ES-I3 (cell line): ENCODE measurements around the gene ABCC4.

Source experiments
- H3K36me3 ChIP-seq: 2 replicates; pipeline ENCODE4 v1.6.1; 2013; ENCODE audit warnings: mild to moderate bottlenecking, low read length, control low read depth, moderate library complexity; ENCODE audit not compliant: insufficient read depth
- H3K4me1 ChIP-seq: 2 replicates; pipeline ENCODE4 v1.6.1; 2013; ENCODE audit warnings: mild to moderate bottlenecking, control low read depth, low read length; ENCODE audit not compliant: insufficient read depth
- H3K9ac ChIP-seq: 2 replicates; pipeline ENCODE4 v1.6.1; 2013; ENCODE audit warnings: low read depth, mild to moderate bottlenecking, low read length, moderate library complexity
- H3K9me3 ChIP-seq: 2 replicates; pipeline ENCODE4 v1.6.1; 2013; ENCODE audit warnings: mild to moderate bottlenecking, low read length, moderate library complexity; ENCODE audit not compliant: control insufficient read depth, insufficient read depth

ABCC4 gene

DNA sequence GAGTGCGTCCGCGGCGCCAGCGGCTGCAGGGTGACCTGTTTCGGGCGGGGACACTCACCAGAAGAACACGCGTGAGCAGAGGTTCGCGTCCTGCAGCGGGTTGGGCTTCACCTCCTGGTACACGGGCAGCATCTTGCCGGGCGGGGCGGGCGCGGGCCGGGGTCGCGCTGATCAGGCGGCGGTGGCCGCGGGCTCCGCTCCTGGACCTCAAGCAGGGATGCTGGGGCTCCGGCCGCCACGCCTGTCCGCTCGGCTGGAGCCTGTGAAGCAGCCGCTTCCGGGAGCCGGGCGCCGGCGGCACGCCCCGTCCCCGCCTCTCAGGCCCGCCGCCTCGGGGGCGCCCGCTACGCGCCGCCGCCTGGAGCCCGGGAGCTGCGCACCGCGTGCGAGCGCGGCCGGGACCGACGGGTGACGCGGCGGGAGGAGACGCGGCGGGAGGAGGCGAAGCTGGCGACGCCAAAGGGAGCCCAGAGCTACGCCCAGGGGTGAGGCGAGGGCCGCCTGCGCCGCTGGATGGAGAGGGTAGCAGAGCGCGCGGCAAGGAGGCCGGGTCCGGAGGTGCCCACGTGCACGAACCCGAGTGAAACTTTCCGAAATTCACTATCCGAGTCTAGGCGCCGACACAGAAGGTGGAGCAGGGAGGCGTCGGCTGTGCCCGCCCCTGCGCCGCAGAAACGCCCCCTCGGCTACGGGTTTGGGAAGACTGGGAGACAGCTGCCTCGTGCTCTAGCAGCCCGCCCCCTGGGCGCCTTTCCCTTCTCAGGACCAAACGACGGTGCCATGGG lies at the start of gene ABCC4:
ABCC4 (minus strand) TSS at position 269 of the 785 bp plus-strand sequence; CDS start at position 132, 137 bp downstream.
- Histone ChIP-seq H3K9me3 (no peaks in the 10 kb centered on the region), H3K9ac (peak within 1 kb of the TSS; percentile 87), H3K4me1 (no peaks in the 10 kb centered on the region; the same call in 1 of the 2 replicates), H3K36me3 (no peaks in the 10 kb centered on the region)

DNA sequence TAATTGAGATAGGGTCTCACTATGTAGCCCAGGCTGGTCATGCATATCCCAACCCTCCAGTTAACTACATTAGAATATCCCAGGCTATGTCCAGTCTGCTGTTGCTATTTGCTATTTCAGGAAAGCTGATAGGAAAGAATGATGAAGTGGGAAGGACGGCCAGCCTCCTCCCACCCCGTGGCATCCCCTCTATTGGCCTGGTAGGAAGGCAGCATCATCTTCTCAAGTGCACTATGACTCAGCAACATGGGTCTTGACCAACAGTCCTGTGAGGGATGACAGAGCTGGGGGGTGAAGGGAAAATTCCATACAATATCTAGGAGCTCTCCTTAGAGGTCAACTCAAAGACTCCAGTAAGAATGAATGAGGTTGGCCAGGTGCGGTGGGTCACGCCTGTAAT lies 48.0 kb upstream of the ABCC4 start:
- no peaks in the 10 kb centered on the region for H3K9me3 ChIP-seq
- no peaks in the 10 kb centered on the region for H3K36me3 ChIP-seq
- no peak overlapping the region for H3K9ac ChIP-seq
- H3K4me1 ChIP-seq, result no peaks in the 10 kb centered on the region

GRCh38 chr13:95343944-95344343 lies 42.7 kb upstream of the ABCC4 start:
- Histone ChIP-seq H3K36me3 (no peaks in the 10 kb centered on the region), H3K9ac (no peak overlapping the region), H3K9me3 (no peaks in the 10 kb centered on the region), H3K4me1 (no peaks in the 10 kb centered on the region)

DNA sequence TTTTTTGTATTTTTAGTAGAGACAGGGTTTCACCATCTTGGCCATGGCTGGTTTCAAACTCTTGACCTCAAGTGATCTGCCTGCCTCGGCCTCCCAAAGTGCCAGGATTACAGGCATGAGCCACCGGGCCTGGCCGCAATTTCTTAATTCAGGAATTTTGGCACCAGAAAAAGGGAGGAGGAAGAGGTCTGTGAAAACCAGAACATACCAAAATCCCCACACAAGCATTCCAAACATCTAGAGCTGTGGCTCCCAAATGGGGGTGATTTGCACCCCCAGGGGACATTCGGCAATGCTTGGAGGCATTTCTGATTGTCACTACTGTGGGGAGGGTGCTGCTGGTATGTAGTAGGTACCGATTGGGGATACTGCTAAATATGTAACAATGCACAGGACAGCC lies 40.2 kb upstream of the ABCC4 start:
- H3K36me3 ChIP-seq, result no peaks in the 10 kb centered on the region
- no peaks in the 10 kb centered on the region for H3K4me1 ChIP-seq
- H3K9me3 ChIP-seq, result no peaks in the 10 kb centered on the region
- no peak overlapping the region for H3K9ac ChIP-seq

- no peaks in the 10 kb centered on the region for H3K36me3 ChIP-seq
- H3K9ac ChIP-seq, result no peak overlapping the region
- no peaks in the 10 kb centered on the region for H3K9me3 ChIP-seq
- no peaks in the 10 kb centered on the region for H3K4me1 ChIP-seq
These were observed 37.7 kb upstream of the ABCC4 start for GRCh38 chr13:95338905-95339304.

DNA sequence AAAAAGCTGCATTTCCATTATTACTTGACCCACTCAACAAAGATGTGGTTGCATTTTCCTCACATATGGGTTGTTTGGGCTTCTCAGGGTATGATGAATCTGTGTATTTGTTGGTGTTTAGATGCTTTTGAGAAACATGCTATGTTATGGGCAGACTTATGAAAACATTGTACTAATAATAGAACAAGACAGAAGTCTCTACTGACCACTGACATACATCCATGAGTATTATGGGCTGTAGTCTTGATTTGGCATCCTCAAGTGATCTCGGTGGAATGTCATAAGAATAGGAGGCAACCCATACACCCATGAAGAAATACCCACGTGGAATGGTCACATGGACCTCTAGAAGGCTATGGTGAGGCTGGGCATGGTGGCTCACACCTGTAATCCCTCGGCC lies 36.3 kb upstream of the ABCC4 start:
- Histone ChIP-seq H3K9ac (no peak overlapping the region), H3K4me1 (no peaks in the 10 kb centered on the region), H3K36me3 (no peaks in the 10 kb centered on the region), H3K9me3 (no peaks in the 10 kb centered on the region)

- Histone ChIP-seq H3K4me1 (no peaks in the 10 kb centered on the region), H3K9me3 (no peaks in the 10 kb centered on the region), H3K9ac (no peak overlapping the region), H3K36me3 (no peaks in the 10 kb centered on the region)
These were observed 34.4 kb upstream of the ABCC4 start for GRCh38 chr13:95335667-95336066.

GRCh38 chr13:95328386-95328785 lies 27.1 kb upstream of the ABCC4 start:
- Histone ChIP-seq H3K9ac (no peak overlapping the region), H3K36me3 (no peaks in the 10 kb centered on the region), H3K9me3 (no peaks in the 10 kb centered on the region), H3K4me1 (no peaks in the 10 kb centered on the region)

- no peak overlapping the region for H3K9ac ChIP-seq
- H3K4me1 ChIP-seq, result no peaks in the 10 kb centered on the region
- H3K36me3 ChIP-seq, result no peaks in the 10 kb centered on the region
- no peaks in the 10 kb centered on the region for H3K9me3 ChIP-seq
These were observed 25.9 kb upstream of the ABCC4 start for GRCh38 chr13:95327190-95327589.

DNA sequence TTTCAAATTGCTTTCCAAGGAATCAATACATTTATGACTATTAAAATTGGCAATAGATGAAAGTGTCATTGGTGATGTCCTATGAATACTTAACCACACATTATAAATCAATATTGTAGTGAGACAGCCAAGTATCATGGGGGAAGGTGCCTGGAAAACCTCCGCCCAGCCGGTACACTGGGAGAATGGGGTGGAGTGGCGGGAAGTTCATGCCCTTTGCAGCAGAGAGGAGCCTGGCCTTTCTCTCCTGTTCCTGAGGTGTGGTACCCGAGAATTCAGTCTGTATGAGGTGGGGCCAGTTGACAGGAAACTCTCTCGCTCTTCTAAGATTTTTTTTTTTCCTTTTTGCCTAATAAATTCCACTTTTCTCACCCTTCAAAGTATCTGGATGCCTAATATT lies 25.4 kb upstream of the ABCC4 start:
- Histone ChIP-seq H3K9ac (no peak overlapping the region), H3K36me3 (no peaks in the 10 kb centered on the region), H3K9me3 (no peaks in the 10 kb centered on the region), H3K4me1 (no peaks in the 10 kb centered on the region)

DNA sequence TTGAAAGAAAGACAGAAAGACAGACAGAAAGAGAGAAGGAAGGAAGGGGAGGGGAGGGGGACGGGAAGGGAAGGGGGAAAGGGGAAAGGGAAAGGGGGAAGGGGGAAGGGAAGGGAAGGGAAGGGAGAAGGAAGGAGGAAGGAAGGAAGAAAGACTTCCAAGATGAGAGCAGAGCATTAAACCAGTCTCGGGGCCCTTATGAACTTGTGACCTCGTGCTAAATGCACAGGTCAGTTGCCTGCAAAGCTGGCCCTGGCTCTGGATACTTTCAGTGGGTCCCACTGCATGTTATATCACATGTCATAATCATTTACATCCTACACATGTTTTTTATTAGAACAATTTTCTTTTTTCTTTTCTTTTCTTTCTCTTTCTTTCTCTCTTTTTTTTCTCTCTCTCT lies 24.2 kb upstream of the ABCC4 start:
- Histone ChIP-seq H3K36me3 (no peaks in the 10 kb centered on the region), H3K4me1 (no peaks in the 10 kb centered on the region), H3K9me3 (no peaks in the 10 kb centered on the region), H3K9ac (no peak overlapping the region)

GRCh38 chr13:95323930-95324662 lies 22.8 kb upstream of the ABCC4 start:
- Histone ChIP-seq H3K36me3 (no peaks in the 10 kb centered on the region), H3K4me1 (no peaks in the 10 kb centered on the region), H3K9ac (no peak overlapping the region), H3K9me3 (no peaks in the 10 kb centered on the region)

DNA sequence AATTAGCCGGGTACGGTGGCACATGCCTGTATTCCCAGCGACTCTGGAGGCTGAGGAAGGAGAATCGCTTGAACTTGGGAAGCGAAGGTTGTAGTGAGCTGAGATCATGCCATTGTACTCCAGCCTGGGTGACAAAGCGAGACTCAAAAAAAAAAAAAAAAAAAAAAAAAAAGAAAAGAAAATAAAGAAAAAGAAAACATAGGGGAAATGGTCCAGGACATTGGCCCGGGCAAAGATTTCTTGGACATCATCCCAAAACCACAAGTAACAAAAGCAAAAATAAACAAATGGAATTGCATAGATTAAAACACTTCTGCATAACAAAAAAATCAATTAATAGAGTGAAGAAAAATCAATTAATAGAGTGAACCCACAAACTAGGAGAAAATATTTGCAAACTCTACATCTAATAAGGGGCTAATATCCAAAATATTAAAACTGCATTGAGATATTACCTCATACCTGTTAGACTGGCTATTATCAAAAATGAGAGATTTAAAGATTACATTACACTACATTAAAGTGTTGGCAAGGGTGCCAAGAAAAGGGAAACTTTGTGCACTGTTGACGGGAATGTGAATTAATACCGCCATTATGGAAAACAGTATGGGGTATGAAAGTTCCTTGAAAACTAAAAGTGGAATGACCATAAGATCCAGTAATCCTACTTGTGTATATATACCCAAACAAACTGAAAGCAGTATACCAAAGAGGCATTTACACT lies 18.5 kb upstream of the ABCC4 start:
- H3K9me3 ChIP-seq, result no peaks in the 10 kb centered on the region
- no peak overlapping the region for H3K9ac ChIP-seq
- H3K36me3 ChIP-seq, result no peaks in the 10 kb centered on the region
- H3K4me1 ChIP-seq, result no peaks in the 10 kb centered on the region

DNA sequence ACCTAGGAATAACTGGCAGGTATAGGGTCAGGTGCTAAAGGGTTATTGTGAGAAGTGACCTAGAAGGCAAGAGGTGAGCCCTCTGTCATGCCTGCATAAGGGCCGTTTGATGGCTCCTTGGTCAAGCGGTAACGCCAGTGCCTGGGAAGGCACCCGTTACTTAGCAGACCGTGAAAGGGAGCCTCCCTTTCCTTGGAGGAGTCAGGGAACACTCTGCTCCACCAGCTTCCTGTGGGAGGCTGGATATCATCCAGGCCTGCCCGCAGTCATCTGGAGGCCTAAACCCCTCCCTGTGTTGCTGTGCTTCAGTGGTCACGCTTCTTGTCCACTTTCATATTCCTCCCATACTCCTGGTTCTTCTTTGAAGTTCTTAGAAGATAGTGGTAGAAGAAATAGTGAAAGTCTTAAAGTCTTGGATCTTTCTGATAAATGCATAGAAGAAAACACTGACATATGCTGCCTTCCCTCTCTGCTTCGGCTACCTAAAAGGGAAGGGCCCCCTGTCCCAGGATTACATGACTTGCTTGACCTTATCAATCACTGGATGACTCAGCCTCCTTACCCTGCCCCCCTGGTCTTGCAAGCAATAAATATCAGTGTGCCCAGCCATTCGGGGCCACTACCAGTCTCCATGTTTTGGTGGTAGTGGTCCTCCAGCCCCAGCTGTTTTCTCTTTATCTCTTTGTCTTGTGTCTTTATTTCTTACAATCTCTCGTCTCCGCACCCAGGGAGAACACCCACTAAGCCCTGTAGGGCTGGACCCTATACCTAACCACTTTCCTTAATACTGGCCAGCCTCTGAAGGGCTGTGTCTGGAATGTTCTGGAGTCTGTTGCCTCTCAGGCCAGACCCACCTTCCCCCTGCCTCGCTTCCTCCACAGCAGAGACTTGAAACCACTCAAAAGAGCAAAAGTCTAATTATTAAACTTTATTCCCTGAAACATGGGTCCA lies 16.1 kb upstream of the ABCC4 start:
- Histone ChIP-seq H3K36me3 (no peaks in the 10 kb centered on the region), H3K9ac (no peak overlapping the region), H3K9me3 (no peaks in the 10 kb centered on the region), H3K4me1 (no peaks in the 10 kb centered on the region)
